ENCODE results near the gene RNF181.
"Not testable (repeated sequence)": the region's sequence is repeated elsewhere in the genome, so short reads cannot be mapped to it uniquely, and the experiment has no call there.

RNF181 gene

DNA sequence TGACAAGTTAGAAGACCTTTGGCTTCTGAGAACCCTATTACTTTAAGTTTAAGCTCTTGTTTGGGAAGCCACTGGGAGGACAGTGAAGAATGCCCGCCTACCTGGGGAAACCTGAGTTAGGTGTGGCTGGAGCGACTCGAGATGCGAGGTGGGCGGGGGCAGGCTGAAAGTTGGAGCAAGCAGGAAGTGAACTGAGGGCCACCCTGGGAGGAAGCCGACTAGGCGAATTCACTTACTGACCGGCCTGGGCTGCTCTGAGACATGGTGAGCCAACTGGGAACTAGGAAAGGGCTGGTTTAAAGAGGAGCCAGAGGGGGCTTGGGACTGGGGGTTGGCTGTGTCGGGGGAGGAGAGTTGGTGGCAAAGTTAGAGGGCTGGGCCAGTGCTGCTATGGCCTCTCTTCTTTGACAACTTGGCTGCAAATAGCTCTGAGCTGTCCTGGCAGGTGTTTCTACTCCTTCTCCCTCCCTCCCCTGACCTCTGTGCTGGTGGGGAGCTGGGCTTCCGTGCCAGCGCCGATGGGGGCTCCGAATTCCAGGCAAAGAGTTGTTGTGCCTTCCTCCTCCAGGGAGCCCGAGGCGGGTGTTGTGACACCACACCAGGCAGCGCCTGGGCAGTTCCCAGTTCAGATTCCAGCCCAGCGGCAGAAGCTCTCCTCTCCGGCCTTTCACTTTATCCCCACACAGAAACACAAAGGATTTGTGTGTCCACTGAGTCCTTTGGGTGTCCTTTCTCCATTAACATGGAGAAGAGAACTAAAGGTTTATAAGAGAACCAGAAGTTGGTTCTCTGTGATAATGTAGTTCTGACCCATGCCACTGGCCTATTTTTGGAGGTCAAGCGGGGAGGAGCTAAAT is 17.9 kb upstream of the RNF181 start, which contains the start of gene VAMP8:
Gene VAMP8, plus strand, starts transcription at position 201 of the 857 bp plus-strand sequence. Its CDS starts 61 bp downstream, at position 262.
- no peak for DNase-seq

GRCh38 chr2:85578243-85579180 is 17.0 kb upstream of the RNF181 start:
- DNase-seq = no peak

DNA sequence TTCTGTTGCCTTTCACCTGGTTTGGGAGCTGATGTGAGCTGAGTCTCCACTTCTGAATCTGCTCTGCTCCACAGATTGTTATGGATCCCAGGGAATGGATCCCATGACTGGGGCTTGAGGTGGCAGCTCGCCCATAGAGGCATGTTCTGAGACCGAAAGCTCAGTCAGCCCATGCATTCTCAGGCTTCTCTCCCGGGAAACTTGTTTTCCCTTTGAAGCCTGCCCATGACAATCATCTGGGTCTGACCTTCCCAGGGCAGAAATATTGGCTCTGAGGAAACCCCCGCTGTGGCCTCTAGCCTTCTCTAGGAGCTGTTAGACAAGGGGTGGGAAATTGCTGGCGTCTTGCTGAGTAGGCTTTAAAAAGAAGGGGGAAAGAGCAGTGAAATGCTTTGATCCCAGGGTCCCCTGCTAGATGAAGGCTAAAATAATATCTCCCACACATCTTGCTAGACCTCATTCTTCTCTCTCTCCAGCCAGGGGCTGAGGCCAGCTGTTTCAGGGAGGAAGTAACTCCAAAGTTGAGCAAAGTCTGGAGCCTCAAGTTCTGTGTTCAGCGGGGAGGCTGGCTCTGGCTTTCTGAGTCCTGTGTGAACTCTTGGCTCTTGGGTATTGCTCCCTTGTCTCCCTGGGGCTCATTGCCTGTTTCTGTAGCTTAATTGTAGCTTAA is 16.1 kb upstream of the RNF181 start:
- DNase-seq = no peak

DNA sequence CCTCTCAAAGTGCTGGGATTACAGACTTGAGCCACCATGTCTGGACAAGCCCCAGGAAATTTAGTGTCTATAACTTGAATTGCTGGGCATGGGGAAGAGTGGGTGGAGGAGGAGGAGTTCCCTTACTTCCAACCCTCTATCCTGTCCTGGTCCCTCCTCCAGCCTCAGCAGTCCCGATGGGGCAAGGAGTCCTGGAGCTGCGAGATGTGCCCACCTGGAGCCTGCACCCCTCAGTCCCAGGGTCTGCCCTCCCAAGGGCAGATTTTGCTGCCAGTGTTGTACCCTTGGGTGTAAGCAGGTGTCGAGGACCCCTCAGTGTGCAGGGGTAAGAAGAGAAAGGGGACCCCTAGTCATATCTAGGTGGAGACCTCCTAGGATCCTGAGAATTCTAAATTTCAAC is 15.3 kb upstream of the RNF181 start:
- DNase-seq = no peak

DNA sequence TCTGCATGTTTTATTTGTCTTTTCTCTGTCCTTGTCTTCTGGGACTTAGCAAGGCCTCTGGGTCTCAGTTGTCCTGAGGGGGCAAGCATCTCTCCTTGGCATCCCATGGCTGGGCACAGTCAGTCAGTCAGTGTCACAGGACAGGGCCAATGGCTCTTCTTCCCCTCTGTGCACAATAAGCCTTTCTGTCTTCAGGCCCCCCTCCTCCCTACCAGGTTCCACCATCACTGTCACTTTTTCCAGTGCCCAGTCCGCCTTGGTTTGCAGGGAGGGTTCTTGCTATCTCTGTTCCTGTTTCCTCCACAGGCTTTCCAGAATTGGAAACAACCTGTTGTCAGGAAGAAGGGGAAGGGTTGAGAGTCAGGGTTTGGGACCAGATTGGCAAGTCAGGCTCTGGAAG is 13.1 kb upstream of the RNF181 start:
- DNase-seq = no peak

- DNase-seq = no peak
Measured at GRCh38 chr2:85583667-85584353, 11.7 kb upstream of the RNF181 start.

- DNase-seq = no peak
Measured at GRCh38 chr2:85584354-85584856, 11.1 kb upstream of the RNF181 start, which contains the start of gene VAMP5. Gene VAMP5 (plus strand): TSS chr2:85584431. CDS start chr2:85584491, 60 bp downstream.

DNA sequence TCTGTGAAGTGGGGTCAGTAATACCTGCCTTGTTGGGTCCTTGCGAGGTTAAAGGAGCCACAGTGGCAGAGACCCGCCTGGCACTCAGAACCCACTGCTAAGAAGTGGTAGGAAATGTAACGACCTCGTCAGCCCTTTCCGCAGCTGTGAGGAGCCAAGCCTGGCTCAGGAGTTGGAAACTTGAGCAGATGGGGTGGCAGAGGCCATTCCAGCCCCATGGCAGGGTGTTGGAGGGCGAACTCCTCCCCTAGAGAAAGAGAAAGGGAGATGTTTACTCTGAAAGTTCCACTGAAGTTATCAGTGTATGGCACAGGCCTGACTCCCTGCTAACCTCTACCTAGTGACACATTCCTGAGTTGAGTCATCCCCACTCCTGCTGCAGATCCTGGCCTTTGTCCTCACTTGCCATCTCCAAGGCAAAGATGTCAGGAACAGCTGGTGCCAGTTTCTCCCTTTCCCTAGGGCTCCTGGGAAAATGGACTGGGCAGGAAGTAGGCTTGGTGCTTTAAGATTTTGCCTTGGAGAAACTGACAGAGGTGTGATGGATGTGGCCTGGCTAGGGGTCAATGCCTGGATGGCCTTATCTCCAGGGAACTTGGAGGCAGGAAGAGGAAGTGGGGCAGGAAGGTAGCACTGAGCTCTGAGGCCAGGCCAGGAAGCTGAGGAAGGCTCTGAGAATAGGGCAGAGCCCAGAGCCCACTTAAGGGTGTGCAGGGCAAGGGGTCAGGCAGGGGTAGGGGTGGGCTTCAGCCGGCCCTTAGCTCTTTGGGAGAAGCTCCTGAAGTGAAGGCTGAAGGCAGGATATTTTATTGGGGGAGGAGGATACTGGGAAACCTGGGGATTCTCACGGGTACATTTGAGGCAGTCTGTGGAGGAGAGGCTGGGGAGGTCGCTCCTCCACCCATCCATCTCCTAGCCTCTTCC is 10.4 kb upstream of the RNF181 start:
- no peak for DNase-seq

- DNase-seq = no peak
Measured at GRCh38 chr2:85585781-85586105, 9.8 kb upstream of the RNF181 start.

DNA sequence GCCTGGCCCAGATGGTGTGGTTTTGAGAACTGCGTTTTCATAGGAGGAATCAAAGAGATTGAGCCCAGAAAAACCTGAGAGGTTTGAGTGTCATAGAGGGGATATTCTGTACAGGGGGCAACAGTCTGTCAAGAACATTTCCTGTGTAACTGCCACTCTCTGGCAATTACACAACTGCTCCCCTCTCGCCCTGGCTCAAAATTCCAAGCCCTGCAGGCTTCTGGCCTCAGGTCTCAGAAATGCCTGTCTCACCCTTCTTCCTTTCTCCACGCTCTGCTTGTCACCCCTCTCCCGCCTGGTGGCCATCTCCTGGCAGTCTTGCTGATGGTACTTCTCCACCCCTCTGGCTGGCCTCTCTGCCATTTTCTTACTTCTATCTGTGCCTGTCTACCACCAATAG is 7.3 kb upstream of the RNF181 start:
- DNase-seq = no peak

GRCh38 chr2:85588645-85589044 is 6.9 kb upstream of the RNF181 start:
- DNase-seq = no peak

DNA sequence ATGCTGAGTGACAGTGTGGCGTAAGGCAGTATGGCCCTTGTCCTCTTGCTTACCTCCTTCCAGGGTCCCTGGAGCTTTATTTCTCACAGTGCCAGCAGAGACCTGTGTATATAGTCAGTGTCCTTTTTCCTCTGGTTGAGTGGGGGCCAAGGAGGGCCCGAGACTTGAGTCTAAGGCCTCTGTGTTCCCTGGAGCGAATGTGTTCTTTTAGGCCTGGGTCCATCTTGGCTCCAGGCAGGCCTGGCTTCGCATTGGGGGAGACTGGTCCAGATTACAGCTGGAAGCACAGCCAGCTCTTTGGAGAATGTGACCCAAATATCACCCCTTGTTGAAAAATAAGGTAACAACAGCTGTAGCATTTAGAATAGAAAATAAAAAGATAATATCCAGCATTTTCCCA is 6.4 kb upstream of the RNF181 start:
- no peak for DNase-seq

- no peak for DNase-seq
Measured at GRCh38 chr2:85589982-85590791, 5.4 kb upstream of the RNF181 start.

DNA sequence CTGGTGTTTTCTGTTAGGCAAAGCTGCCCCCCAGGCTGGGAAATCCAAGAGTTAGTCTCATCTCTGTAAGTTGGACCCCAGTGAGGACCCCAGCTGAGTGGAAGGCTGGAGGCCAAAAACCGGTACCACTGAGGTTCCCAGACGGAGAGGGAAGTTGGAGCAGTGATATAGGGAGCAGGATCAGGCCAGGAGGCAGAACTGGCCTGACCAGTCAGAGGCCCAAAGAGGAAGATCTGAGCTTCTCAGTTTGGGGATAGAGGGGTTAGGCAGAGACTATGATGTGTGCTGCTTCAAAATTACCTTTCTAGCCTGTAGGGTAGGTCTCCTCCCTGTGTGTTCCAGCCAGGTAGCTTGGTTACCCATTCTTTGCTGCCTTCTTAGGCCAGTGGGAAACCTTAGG is 4.6 kb upstream of the RNF181 start:
- DNase-seq = no peak

- DNase-seq = no peak
Measured at GRCh38 chr2:85591563-85591962, 4.0 kb upstream of the RNF181 start.

- DNase-seq = not testable (repeated sequence)
Measured at GRCh38 chr2:85592299-85592698, 3.2 kb upstream of the RNF181 start.

GRCh38 chr2:85593023-85593422 is 2.5 kb upstream of the RNF181 start:
- DNase-seq = no peak

- peak; percentile 18 for DNase-seq
Measured at GRCh38 chr2:85594715-85595300, 737 bp upstream of the RNF181 start.

GRCh38 chr2:85596026-85596333 is 435 bp downstream of the RNF181 start:
- DNase-seq = no peak

DNA sequence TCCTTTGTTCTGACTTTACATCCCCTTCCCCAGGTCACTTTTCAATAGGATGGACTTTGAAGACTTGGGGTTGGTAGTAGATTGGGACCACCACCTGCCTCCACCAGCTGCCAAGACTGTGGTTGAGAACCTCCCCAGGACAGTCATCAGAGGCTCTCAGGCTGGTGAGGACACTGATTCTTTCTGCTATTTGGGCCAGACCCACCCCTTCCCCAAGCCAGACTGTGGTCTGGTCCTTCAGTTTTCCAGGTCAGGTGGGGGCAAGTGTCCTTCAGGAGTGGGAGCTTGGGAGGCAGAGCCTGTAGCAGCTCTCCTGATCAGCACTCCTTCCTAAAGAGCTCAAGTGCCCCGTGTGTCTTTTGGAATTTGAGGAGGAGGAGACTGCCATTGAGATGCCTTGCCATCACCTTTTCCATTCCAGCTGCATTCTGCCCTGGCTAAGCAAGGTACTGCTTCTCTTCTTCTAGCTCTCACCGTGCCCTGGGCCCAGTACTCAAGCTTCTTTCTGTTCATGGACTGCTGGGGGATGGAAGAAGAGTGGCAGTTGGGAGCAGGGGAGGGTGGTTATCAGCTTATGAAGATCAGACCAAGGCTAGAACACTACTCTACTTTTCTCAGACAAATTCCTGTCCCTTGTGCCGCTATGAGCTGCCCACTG is 1.1 kb downstream of the RNF181 start:
- no peak for DNase-seq
